ENCODE data around the gene PARP8.

PARP8 gene

GRCh38 chr5:50873595-50874277, 207.3 kb downstream of the PARP8 start:
- H3K4me3 ChIP-seq (ENCODE audit: low read length), result no peak overlapping the region
- DNase-seq (ENCODE audit: low read depth), result no peak
- TF ChIP-seq, protein P1, sequence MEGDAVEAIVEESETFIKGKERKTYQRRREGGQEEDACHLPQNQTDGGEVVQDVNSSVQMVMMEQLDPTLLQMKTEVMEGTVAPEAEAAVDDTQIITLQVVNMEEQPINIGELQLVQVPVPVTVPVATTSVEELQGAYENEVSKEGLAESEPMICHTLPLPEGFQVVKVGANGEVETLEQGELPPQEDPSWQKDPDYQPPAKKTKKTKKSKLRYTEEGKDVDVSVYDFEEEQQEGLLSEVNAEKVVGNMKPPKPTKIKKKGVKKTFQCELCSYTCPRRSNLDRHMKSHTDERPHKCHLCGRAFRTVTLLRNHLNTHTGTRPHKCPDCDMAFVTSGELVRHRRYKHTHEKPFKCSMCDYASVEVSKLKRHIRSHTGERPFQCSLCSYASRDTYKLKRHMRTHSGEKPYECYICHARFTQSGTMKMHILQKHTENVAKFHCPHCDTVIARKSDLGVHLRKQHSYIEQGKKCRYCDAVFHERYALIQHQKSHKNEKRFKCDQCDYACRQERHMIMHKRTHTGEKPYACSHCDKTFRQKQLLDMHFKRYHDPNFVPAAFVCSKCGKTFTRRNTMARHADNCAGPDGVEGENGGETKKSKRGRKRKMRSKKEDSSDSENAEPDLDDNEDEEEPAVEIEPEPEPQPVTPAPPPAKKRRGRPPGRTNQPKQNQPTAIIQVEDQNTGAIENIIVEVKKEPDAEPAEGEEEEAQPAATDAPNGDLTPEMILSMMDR (conservative IDR thresholded peaks at IDR 0.05; ENCODE audit: low read length), result no peak

DNA sequence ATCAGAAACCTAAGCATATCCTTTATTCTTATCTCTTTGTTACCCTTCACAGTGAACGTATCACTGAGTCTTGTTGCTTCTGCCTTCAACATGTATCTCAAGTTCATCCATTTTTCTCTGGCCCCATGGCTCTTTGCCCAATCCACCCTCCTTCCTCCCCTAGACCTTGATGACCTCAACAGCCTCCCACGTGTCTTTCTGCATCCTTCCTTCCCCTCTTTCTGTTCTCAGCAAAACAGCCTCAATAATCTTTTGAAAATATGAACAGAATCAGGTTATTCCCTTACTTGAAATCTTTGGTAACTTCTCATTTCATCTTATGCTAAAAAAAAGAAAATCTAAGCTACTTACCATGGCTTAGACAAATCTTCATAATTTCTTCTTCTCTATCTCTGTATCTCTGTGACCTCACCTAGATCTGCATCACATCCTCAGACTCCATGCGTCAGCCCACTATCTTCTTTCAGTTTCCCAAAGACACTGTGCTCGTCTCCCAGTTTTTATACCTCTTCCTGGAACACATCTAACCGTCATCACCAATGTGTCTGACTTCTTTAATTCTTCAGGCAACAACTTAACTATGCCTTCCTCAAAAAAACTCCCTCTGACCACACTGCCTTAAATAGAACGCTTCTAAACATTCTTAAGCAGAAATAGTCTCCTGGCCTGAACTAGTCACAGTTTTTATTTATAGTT, 208.0 kb downstream of the PARP8 start:
- TF ChIP-seq, protein P1 (conservative IDR thresholded peaks at IDR 0.05; ENCODE audit: low read length), result no peak
- no peak for DNase-seq (ENCODE audit: low read depth)
- no peak overlapping the region for H3K4me3 ChIP-seq (ENCODE audit: low read length)

- no peak overlapping the region for H3K4me3 ChIP-seq (ENCODE audit: low read length)
- TF ChIP-seq, protein P1 (conservative IDR thresholded peaks at IDR 0.05; ENCODE audit: low read length), result no peak
- no peak for DNase-seq (ENCODE audit: low read depth)
Observed at GRCh38 chr5:50875002-50875344, 208.5 kb downstream of the PARP8 start.

DNA sequence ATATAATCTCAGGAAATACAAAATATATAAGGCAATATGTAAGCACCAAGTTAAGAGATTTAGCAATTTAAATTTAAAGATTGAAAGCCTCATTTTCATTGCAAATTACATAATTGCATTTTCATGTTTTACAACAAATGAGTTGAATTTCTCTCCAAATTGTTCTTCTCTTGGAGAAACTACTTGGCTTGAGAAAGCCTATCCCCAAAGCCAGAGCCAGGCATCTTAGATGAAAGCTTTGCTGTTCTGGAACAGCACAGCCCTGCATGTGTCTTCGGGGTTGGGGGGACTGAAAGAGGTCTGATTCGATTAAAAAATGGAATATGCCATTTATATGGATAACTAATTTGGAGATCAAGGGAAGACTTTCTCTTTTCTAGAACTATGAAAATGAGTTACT, 212.0 kb downstream of the PARP8 start:
- DNase-seq (ENCODE audit: low read depth), result no peak
- H3K4me3 ChIP-seq (ENCODE audit: low read length), result no peak overlapping the region
- TF ChIP-seq, protein P1 (conservative IDR thresholded peaks at IDR 0.05; ENCODE audit: low read length), result no peak

DNA sequence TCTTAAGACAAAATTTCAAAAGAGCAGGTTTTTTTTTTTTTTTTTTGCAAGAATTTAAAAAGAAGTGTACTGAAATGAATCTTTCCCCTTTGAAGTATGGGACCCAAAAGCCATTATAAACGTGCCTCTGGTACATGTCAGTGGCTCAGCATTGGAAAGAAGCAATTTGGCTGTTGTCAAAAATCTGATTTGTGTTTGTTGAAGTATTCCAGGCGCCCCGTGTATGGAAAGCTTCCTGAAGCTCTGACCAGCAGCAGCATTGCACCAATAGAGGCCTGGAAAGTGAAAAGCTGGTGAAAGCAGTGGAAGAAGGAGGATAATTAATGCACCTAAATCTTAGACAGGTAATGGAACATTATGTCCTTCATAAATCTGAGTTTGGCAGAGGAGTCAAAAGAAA, 215.0 kb downstream of the PARP8 start:
- no peak for DNase-seq (ENCODE audit: low read depth)
- TF ChIP-seq, protein P1 (conservative IDR thresholded peaks at IDR 0.05; ENCODE audit: low read length), result no peak
- no peak overlapping the region for H3K4me3 ChIP-seq (ENCODE audit: low read length)

DNA sequence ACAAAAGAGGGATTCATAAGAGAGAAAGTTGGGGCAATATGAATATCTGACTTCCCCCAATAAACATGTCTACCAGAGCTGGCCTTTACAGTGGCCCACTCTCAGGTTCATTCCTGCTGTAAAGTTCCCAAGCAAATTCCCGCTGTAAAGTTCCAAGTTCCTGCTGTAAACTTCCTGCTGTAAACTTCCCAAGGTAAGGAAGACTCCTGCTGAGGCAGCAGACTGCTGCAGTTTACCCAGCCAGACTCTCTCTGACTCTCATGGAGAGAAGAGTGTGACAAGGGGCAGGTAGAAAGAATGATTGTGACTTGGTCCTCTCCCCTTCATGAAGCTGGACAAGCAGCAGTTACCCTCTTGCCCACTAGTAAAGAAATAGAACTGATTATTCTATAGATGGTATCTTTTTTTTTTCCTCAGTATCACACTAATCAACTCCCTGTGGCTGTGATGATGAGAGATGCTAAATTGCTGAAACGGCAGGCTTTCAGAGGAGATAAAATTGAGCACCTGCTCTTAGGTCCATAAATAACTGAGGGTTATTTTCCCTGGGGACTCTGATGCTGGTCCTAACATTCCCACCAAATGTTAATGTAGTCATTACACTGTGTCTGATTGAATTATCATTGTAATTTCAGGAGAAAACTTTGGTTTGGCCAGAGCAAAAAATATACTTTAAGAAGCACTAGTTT, 220.4 kb downstream of the PARP8 start:
- TF ChIP-seq, protein P1 (conservative IDR thresholded peaks at IDR 0.05; ENCODE audit: low read length), result no peak
- H3K4me3 ChIP-seq (ENCODE audit: low read length), result no peak overlapping the region
- no peak for DNase-seq (ENCODE audit: low read depth)

All from AG10803 (cell line).